Choroid plexus epithelial cell (primary cell): ENCODE data around the gene SHB.
A peak's percentile ranks its signal among the peaks of the same experiment; 100 is the strongest.

Source experiments
- DNase-seq: peaks from one replicate; pipeline ENCODE4 v3.0.0-alpha.2; 2010; ENCODE audit warnings: low read depth
- H3K4me3 ChIP-seq: 2 replicates; pipeline ENCODE4 v1.5.1; 2011; ENCODE audit warnings: low read depth, mild to moderate bottlenecking, control low read depth, low read length, moderate library complexity
- CTCF ChIP-seq: conservative IDR thresholded peaks from 2 replicates; pipeline ENCODE4 v1.5.1; 2011; ENCODE audit warnings: low read depth, mild to moderate bottlenecking, control low read depth, inconsistent platforms, low read length, moderate library complexity

SHB gene

DNA sequence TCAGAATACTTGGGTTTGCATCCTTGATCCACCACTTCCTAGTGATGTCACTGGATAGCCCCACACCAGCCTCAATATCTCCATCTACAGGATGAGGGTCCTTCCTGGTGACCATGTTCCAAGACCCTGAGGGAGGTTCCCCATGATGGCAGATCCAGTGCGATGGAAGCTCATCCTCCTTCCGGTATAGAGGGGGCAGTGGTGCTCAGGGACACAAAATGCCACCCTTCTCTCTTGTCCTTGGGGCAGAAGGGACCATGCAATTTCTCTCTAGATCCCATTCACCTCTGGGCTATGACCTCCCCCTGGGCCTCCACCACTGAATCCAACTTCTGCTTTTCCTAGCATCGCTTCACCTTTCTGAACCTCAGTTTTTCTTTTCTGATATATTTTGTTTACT, 159.7 kb downstream of the SHB start:
- no peak for TF ChIP-seq CTCF
- DNase-seq, result no peak
- no peak overlapping the region for H3K4me3 ChIP-seq

DNA sequence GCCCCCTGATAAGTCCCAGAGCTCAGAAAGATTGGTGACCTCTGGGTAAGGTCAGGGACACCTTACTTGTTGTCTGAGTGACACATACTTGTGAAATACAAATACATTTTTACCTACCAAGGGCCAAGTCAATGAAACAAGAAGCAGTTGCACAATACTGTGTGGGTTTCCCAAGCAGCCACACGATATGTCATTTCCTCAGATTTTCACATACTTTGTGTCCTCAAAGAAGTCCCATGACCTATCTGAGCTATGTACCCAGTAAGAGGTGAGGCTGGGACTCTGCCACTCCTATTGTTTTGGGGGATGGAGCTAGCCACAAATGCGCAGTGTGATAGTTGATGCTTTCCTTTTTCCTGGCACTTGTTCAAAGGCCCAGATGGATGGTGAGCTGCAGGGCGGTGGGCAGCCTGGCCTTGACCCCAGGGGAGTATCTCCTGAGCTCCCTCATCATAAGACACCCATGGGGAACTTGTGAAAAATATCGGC, 160.3 kb downstream of the SHB start:
- no peak overlapping the region for H3K4me3 ChIP-seq
- TF ChIP-seq CTCF, result no peak
- peak; percentile 81 for DNase-seq

DNA sequence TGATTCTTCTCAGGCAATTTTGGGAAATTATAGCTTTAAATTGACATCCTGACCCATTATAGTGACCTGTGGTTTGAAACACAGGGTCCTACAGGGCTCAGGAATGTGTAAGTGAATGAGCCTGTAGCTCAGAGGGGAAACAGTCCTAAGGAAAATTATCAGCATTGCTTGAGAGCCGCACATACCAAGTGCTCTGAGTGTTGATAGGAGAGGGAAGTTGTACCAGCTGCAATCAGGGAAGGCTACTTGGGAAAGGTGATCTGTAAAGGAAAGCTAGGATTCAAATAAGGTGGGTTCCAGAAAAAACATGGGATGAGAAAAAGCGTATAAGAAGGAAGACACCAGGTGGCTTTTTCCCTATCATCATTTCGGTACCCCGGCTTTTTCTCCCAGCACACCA, 160.7 kb downstream of the SHB start:
- peak; percentile 50 for DNase-seq
- no peak overlapping the region for H3K4me3 ChIP-seq
- no peak for TF ChIP-seq CTCF

GRCh38 chr9:37906312-37907239, 162.5 kb downstream of the SHB start:
- no peak for DNase-seq
- H3K4me3 ChIP-seq, result no peak overlapping the region
- TF ChIP-seq CTCF, result no peak

DNA sequence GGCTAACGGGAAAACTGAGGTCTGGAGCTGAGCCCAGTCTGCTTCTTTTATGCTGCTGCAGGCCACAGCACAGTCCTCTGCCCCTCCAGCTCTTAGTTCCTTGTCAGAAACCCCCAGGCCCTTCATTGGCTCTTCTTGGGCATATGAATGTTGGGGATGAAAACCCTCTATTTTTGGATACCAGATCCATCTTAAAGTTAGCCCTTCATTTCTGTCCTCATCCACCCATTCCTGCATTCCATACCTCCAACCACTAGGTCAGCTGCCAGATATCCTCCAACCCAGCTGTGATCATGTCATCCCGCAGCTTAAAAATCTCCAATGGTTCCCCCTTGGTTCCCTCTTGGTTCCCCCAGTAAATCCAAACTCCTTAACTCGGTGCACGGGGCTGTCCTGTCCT, 163.3 kb downstream of the SHB start:
- DNase-seq, result no peak
- no peak for TF ChIP-seq CTCF
- no peak overlapping the region for H3K4me3 ChIP-seq

- DNase-seq, result no peak
- TF ChIP-seq CTCF, result no peak
- peak overlapping the region; percentile 74 for H3K4me3 ChIP-seq
These were observed 163.9 kb downstream of the SHB start for GRCh38 chr9:37905131-37905505.

DNA sequence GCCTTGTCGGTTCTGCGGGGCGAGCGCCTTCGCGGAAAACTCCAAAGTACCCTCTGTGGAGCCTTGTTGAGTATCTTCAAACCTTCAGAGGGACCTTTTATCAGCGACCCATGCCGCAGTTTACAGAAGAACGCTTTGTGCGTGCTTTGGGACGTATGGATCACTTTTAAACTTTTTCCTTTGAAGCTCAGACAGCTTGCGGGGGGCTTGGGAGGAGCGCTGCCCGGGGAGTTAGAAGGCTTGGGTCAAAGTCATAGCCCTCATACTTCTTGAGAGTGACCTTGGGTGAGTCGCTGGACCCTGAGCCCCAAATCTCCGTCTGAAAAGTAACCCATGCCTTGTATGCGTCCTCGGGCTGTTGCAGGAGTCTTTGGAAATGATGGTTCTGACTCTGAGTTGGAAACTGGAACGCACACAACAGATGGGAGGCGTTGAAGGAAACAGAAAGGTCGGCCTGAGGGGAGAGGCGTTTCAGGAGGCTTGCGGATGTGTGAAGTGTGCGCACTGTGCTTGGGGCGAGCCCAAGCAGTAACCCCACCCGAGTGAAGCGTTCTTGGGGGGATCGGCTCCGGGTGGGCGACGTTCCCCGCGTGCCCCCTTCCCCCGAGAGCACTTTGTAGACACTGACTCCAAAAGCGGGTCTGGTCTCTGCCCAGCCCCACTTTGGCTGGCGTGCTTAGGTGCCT, 164.4 kb downstream of the SHB start:
- DNase-seq, result peak; percentile 78
- peak overlapping the region; percentile 74 for H3K4me3 ChIP-seq
- no peak for TF ChIP-seq CTCF
